ENCODE measurements around the gene ADAMTS18.

The ADAMTS18 gene

DNA sequence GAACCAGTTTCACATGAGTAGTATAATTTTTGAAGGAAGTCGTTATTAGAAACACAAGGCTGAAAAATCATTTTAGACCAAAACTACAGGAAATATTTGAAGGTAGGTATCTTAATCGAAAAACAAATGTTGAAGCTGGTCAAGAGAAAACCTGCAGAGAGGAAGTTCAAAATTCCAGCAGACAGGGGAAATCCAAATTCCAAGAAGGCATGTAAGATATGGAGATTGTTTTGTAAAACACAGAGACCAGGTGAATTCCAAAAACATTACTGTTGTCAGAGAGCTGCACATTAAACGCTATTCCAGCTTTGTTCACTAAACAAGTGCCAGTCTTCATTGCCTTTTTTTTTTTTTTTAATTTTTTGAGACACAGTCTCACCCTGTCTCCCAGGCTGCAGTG is 38.4 kb downstream of the ADAMTS18 start:
- DNase-seq (ENCODE audit: low read depth, low spot score), result no peak

- DNase-seq (ENCODE audit: low read depth, low spot score), result no peak
These were observed 40.1 kb downstream of the ADAMTS18 start for GRCh38 chr16:77394699-77395098.

DNA sequence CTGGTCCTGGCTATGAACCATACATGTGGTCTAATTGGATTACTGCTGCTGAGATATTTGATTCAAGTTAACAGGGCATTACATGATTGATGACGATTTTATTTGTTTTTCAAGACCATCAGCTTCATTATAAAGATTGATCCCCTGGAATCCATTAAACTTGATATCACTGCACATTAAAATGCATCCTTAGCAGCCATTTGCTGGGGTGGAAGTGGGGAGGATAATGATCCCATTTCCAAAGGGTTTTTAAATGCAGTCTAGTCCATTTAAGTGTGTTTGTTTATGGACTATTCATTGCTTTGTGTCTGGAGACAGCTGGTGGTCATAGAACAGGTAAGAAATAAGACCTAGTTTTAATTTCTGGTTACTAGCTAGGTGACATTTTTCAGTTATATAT is 40.9 kb downstream of the ADAMTS18 start:
- DNase-seq (ENCODE audit: low read depth, low spot score), result no peak

DNA sequence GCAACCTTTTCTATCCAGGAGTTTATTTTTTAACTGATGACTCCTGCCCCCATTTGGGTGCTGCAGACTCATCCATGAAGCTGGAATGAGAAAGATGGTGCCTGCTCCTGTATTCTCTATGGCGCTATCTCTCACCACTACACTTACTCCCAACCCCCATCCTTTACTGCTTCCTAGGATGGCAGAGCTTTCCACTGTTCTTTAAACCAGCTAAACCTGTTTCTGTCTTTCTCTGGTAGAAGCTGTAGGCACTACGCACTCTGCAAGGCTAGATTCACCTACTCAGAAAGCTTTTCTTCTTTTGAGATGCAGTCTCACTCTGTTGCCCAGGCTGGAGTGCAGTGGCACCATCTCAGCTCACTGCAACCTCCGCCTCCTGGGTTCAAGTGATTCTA is 47.0 kb downstream of the ADAMTS18 start:
- DNase-seq (ENCODE audit: low read depth, low spot score), result no peak

GRCh38 chr16:77386831-77387814 is 47.7 kb downstream of the ADAMTS18 start:
- DNase-seq (ENCODE audit: low read depth, low spot score), result no peak

GRCh38 chr16:77385481-77385880 is 49.4 kb downstream of the ADAMTS18 start:
- peak; percentile 1 for DNase-seq (ENCODE audit: low read depth, low spot score)

- DNase-seq (ENCODE audit: low read depth, low spot score), result no peak
These were observed 51.1 kb downstream of the ADAMTS18 start for GRCh38 chr16:77383606-77384187.

DNA sequence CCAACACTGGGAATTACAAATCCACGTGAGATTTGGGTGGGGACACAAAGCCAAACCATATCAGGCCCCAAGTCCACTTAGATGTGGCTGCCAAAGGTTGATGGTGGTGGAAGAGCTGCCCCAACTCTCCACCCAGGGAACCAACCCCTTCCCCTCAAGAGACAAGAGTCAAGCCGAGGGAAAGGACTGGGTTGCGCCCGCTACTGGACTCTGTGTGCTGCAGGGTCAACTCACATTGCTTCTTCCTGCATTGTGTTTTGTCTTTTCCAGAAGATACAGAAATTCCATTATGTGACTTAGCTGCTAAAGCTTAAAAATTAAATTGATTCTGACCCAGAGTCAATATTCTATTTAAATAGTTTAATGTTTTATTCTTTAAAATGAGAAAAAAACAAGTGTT is 58.5 kb downstream of the ADAMTS18 start:
- no peak for DNase-seq (ENCODE audit: low read depth, low spot score)

DNA sequence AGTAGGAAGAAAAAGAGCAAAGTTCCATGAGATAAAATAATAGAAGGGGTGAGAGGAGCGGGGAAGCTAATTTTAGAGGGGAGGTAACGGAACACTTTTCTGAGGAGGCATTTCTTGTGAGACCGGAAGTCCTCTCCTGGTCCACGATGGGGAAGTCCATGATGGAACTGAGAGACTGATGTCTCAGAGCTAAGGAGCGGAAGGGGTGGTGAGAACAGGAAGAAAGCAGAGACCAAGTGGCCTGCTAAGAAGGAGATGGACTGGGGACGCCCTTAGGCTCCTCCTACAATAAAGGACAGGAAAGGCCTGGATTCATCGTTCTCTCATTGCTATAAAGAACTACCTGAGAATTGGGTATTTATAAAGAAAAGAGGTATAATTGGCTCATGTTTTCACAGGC is 59.4 kb downstream of the ADAMTS18 start:
- DNase-seq (ENCODE audit: low read depth, low spot score), result no peak

GRCh38 chr16:77374384-77374783 is 60.5 kb downstream of the ADAMTS18 start:
- no peak for DNase-seq (ENCODE audit: low read depth, low spot score)

- DNase-seq (ENCODE audit: low read depth, low spot score), result no peak
These were observed 61.1 kb downstream of the ADAMTS18 start for GRCh38 chr16:77373726-77374125.

DNA sequence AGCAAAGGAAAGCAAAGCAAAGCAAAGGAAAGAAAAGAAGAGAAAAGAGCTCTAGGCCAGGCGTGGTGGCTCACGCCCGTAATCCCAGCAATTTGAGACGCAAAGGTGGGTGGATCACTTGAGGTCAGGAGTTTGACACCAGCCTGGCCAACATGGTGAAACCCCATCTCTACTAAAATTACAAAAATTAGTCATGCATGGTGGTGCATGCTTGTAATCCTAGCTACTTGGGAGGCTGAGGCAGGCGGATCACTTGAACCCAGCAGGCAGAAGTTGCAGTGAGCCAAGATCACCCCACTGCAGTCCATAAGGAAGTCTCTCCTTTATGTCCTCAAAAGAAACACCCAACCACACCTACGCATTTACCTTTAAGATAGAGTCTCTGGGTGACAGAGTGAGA is 70.1 kb downstream of the ADAMTS18 start:
- no peak for DNase-seq (ENCODE audit: low read depth, low spot score)

DNA sequence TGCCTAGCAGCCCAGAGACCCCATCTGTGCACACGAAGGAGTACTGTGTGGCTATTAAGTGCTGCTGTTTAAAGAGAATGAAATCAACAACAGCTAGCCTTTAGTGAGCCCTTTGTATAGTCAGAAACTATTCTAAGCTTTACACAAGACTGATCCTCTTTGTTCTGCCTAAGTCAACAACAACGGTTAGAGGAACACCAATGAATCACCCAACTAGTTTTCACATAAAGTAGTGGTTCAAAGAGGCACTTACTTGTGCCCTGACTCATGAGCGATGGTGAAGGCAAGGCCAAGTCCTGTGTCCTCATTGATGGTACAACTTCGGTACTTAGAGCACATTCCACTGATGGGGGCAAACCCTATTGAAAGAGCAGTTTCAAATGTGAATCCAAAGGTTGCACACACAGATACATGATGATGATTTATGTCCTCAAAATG is 75.8 kb downstream of the ADAMTS18 start:
- DNase-seq (ENCODE audit: low read depth, low spot score), result no peak

- no peak for DNase-seq (ENCODE audit: low read depth, low spot score)
These were observed 81.1 kb downstream of the ADAMTS18 start for GRCh38 chr16:77353587-77354263.

DNA sequence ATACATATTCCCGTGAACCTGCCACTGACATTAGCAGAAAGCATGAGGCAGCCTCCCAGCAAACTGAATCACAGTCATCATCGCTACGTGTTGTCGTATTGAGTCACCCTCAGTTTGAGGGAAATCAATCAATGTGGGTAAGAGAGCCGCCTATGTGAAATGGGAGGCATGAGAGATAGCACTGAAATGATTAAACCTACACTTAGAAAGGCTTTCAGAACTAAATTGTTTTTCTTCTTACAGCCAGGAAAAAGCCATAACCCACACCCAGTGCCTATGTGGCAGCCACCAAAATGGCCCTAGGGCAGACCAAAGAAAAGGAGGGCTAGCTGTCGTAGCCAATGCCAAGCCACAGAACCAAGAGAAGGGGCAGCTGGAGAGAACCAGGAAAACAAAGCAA is 90.5 kb downstream of the ADAMTS18 start:
- DNase-seq (ENCODE audit: low read depth, low spot score), result no peak

GRCh38 chr16:77336637-77337036 is 98.2 kb downstream of the ADAMTS18 start:
- DNase-seq (ENCODE audit: low read depth, low spot score), result peak; percentile 57

DNA sequence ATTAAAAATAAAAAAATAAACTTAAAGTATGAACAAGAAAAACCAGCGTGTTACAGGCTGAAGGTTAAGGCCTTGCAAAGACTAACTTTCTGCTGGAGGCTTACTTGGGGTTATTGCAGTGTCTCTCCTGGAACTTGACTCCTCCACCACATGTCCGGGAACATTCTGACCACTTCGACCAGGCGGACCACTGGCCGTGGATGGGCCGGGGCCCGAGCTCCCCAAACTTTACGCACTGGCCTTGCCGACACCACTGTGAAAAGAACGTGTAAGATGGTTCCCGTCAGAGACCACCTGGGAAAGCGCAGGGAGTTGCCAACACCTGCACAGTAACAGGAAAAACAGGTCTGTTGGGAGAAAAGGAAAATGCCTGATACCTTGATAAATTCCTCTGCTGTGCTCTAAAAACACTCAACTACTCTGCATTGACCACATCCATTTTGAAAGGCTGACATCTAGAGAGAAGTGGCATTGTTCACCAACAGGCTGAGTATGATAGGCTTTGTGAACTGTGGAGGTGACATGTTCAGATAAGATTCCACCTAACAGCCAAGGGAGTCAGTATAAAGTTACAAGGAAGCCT is 99.1 kb downstream of the ADAMTS18 start:
- DNase-seq (ENCODE audit: low read depth, low spot score), result no peak

- DNase-seq (ENCODE audit: low read depth, low spot score), result no peak
These were observed 102.0 kb downstream of the ADAMTS18 start for GRCh38 chr16:77332792-77333191.

- DNase-seq (ENCODE audit: low read depth, low spot score), result no peak
These were observed 102.8 kb downstream of the ADAMTS18 start for GRCh38 chr16:77331802-77332586.

DNA sequence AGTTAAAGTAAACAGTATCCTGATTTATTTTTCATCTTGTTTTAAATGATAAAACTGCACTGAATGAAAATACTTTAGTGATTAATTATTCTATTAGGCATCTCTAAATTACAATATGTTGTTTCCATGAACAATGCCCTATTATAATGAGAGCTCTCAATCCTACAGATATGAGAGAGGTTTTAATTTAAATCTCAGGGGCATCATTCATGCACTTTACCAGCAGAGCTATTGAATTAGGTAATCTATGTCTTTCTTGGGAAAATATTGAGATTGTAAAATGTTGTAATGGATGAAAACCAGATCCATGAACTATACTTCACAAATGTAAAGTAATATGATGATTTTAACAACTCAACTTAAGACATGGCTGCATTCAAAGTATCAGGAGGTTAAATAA is 103.8 kb downstream of the ADAMTS18 start:
- no peak for DNase-seq (ENCODE audit: low read depth, low spot score)

DNA sequence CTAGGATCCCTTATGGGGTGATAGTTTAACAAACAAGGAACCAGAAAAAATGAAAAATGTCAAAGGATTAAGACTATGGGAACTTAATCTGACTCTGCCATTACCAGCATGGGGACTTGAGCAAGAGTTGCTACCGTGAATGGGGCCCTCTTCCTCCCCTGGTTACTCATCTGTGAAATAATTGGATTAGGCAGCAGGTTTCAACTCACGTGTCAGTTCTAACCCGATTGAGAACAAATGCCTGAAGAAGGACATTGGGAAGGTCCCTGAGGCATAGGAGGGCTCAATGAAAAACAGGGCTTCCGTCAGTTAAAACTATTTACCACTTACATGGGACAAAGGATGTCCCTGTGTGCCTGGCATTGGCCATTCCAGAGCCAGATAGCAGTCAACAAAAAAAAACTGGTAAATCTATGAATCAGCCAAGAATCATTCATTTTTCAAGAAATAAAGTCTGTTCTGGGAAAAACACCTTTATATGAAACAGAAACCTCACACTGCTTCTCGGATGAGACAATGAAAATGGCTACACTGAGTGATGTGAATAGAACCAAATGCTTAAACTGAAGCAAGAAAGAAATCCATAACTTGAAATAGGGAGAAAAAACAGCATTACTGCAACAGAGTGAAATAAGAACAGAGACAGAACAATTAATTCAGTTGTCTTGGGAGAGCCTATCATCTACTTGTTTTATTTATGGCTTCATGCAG is 104.3 kb downstream of the ADAMTS18 start:
- DNase-seq (ENCODE audit: low read depth, low spot score), result no peak

Data from smooth muscle cell of the brain vasculature (primary cell).